CD4-positive, alpha-beta T cell treated with Interferon gamma for 1 hour (primary cell): ENCODE measurements around the gene KCTD19.

ENCODE experiments used
- DNase-seq: peaks from one replicate; pipeline ENCODE4 v3.0.0-alpha.2; 2020

The KCTD19 gene

GRCh38 chr16:67312719-67313118, 13.8 kb downstream of the KCTD19 start:
- DNase-seq: no peak

DNA sequence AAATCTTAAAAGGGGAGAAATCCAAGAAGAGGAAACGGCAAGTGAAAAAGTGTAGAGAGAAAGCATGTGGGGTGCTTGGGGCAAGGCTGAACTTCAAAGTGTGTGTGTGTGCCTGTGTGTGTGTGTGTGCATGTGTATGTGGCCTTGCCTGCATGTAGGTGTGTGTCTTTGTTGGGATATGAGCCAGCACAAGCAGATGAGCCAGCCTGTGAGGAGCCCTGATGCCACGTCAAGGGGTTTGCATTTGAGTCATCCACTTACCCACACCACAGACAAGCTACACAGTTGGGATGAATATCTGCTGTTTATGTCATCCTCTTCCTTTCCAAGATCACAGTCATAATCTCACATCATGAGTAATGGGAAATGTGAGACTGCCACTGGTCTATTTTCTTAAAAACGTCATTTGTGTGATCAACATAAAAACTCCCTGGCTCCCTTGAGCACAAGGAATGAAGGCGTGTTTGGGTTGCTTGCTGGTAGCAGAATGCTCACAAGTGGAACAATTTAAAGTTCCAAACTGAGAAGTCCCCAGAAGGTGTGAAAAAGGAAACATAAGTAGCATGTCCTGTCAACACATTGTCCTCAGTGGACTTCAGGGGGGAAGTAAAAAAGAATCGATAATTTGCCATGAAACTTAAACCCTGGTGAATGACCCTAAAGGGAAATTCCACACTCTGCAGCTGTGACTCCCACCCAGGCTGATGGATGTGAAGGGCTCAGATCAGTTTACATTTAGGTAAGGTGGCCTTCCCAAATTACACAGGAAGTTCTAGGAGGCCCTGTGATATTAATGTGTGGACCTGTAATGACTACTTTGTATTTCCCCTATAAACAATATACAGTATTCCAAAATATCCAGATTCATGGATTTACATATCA, 14.7 kb downstream of the KCTD19 start:
- no peak for DNase-seq

DNA sequence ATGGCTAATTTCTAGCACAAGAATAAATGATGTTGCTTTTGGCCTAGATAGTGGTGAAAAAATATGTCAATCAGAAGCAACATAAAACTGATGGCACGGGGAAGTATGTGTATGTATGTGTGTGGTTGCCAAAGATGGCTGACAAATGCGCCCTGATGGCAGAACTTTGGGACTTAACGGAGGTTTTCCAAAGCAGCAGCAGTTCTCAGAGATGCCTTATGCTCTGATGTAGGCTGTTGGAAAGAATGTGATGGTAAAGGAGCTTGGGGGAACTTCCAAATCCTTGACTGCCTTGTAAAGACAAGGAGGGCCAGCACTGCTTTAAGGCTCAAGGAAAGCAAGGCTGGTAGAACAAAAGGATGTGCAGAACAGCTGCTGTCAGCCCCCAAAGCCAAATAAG, 16.0 kb downstream of the KCTD19 start:
- no peak for DNase-seq

DNA sequence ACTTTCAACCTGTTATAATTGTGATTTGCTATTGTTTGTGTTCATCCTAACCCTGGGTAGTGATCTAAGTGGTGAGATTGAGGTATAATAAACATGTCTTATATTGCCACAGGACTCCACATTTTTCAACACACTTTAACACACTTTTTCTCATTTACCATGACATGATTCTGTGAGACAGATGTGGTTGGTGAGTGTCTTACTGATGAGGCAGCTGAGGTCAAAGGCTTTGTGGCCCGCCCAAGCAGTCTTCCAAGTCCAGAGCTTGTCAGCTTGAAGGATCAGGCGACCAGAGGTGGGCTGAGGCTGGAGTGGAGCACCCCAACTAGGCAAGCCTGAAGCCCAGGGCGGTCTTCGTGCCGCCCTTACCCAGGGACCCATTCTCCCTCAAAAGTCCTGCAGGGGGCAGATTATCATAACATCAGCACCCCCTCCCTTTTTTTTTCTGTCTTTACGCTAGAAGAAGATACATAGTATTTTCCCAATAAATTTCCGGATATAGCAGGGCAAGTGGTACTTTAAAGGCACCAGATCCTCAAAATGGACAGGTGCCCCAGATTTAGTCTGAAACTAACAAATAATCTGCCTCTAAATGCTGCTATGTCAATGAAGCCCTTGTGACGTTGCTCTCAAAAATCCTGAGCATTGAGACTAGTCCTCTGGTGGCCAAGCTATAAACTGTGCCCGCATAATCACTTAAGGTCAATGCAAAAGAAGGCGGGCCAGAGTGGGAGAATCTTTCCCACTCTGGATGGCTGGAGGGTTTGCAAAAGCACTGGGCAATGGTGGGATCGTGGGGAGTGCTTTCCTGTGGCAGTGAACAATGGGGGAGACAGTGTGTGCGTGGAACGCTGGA, 21.1 kb downstream of the KCTD19 start:
- DNase-seq: no peak

- DNase-seq: no peak
Measured at GRCh38 chr16:67304020-67304419, 22.5 kb downstream of the KCTD19 start.

DNA sequence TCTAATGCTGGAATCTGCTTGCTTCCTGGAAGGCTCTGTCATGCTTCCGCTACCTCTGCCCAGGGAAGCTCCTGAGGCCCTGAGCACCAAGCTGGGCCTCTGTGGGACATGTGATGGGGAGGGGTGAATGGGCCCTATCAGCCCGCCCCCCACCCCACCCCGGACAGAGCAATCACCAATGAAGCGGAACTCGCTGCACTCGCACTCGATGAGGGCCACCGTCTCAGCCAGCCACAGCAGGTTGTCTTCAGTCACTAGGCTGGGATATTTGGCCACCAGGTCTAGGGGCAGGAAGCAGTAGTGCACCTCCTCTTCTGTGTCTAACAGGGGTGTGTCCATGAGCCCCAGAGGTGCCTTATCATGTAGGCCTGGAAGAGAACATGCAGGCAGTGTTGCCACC, 23.6 kb downstream of the KCTD19 start:
- DNase-seq: no peak

- no peak for DNase-seq
Measured at GRCh38 chr16:67302076-67302475, 24.5 kb downstream of the KCTD19 start.

- DNase-seq: no peak
Measured at GRCh38 chr16:67301080-67301782, 25.3 kb downstream of the KCTD19 start.

DNA sequence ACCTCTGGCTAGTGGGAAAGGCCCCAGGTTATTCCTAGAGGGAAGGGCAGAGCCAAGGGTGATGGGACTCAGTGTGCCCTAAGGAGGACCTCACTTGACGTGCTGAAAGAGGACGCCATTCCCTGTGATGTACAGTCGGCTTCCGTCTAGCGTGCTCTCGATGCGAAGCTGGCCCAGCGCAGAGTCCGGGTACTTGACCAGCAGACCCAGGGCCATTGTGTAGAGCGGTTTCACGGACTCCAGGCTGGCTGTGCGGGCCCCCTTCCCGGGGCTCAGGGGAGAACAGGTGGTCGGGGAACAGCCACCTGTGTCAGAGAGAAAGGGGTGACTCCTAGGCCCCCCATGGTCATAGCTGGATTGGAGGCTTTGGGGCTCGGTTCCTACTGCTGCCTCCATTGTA, 27.3 kb downstream of the KCTD19 start:
- DNase-seq: no peak

- no peak for DNase-seq
Measured at GRCh38 chr16:67298277-67298676, 28.3 kb downstream of the KCTD19 start.

DNA sequence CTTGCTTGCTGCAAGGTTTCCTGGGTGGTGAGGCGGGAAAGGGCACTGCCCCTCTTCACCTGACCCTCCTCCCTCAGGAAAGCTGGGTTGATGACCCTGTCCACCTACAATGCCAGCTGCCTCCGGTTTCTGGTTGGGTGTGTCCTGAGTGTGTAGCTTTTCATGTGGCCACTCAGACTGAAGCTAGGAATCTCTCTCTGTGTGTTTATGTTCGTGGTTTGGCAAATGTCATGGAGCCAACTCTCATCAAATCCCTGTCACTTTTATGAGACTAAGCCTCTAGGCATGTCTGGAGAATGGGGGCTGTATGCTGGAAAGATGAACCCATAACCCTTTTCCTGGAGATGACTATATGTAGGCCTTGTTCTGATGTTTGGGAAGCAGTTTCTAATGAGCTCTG, 30.1 kb downstream of the KCTD19 start:
- no peak for DNase-seq

DNA sequence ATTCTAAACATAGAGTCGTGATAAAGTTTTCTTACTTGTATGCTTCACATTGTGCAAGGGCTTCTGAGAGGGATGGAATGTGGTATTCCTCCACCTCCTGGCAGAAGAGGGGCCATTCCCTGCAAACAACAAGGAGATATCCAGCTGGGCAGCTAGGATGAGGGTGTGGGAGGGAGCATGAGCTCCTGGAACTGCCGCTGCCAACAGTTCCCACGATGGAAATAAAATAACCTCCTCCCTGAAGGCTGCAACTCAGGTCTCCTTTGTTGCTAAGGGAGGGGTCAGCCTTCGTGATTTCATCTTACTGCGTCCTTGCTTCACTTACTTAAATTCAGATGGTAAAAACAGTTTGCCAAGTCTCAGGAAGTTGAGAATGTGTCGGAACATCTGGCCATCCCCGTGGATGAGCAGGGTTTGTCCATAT, 31.6 kb downstream of the KCTD19 start:
- no peak for DNase-seq

- no peak for DNase-seq
Measured at GRCh38 chr16:67294171-67294757, 32.3 kb downstream of the KCTD19 start.

DNA sequence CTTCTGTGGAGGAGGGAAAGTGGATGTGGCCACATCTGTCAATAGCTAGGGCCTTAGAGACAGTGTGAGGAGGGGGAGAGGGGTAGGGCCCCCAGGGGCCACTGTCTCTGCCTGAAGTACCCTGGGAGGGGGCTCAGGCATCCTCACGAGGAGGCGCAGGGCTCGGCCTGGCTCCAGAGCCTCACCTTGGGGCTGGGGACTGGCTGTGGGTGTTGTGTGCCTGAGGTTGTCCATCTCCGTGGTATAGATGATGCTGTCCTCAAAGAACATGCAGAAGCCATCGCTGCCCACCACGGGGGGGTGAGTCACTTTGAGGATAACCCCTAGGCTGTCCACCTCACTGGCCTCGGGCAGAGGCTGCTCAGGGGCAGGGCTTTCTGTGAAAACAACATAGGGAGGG, 35.1 kb downstream of the KCTD19 start:
- no peak for DNase-seq

- DNase-seq: no peak
Measured at GRCh38 chr16:67287960-67288359, 38.6 kb downstream of the KCTD19 start.

GRCh38 chr16:67286441-67287235, 39.9 kb downstream of the KCTD19 start:
- DNase-seq: no peak

- DNase-seq: no peak
Measured at GRCh38 chr16:67284699-67285646, 41.6 kb downstream of the KCTD19 start.

- no peak for DNase-seq
Measured at GRCh38 chr16:67283826-67284555, 42.5 kb downstream of the KCTD19 start.

DNA sequence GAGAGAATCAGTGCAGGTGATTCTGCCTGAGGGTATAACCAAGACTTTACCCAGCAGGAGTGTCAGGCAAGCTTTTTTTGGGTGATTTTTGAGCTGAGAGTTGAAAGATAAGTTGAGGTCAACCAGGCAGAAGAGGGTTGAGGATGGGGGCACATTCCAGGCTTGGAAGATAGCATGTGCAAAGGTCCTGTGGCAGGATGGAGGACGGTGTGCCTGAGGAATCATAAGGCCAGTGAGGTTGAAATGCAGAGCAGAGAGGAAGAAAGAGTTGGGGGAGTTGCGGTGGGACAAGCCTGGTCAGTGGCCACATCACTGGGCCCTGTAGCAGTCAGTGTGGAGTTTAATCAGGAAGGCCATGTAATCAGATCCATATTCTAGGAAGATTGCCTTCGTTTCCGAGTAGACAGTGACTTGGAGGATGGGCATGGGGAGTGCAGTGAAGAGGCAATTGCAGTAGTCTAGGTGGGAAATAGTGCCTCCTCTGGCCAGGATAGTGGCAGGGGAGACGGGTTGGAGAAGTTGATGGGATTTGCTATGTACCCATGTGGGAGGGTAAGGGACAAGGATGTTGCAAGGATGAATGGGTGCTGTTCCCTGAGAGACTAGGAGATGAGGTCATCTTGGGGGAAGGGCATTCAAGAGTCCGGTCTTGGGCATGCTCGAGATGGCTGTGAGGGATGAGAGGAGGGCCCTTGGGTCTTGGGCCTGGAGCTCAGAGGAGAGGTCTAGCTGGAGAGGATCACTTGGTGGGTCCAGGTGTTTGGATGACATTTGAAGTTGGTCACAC, 43.3 kb downstream of the KCTD19 start:
- no peak for DNase-seq
